Mononuclear cell (primary cell): ENCODE measurements around the gene CPN2. TPM values are rescaled to one million over a fixed set of nuclear protein-coding genes. Genes with fewer than 3 reads are reported as not detected.

Experiments
- H3K27me3 ChIP-seq: 2 replicates; pipeline ENCODE4 v1.6.0; 2011; ENCODE audit warnings: low read length, control low read depth; ENCODE audit not compliant: insufficient read depth
- H3K4me1 ChIP-seq: 2 replicates; pipeline ENCODE4 v1.5.1; 2011; ENCODE audit warnings: mild to moderate bottlenecking, low read length, control low read depth; ENCODE audit not compliant: insufficient read depth
- H3K4me3 ChIP-seq: 2 replicates; pipeline ENCODE4 v1.5.1; 2011; ENCODE audit warnings: mild to moderate bottlenecking, low read length, moderate library complexity
- H3K9me3 ChIP-seq: 2 replicates; pipeline ENCODE4 v1.5.1; 2011; ENCODE audit warnings: low read depth, mild to moderate bottlenecking, control low read depth, low read length
- total RNA-seq: library from RNA; depleted of rRNA; stranded (reverse); fragments of >200 nt; gene quantifications from one replicate; pipeline ENCODE4 v1.2.3, GENCODE V29; 2012

The CPN2 gene
- total RNA-seq, 1 donor = not detected

DNA sequence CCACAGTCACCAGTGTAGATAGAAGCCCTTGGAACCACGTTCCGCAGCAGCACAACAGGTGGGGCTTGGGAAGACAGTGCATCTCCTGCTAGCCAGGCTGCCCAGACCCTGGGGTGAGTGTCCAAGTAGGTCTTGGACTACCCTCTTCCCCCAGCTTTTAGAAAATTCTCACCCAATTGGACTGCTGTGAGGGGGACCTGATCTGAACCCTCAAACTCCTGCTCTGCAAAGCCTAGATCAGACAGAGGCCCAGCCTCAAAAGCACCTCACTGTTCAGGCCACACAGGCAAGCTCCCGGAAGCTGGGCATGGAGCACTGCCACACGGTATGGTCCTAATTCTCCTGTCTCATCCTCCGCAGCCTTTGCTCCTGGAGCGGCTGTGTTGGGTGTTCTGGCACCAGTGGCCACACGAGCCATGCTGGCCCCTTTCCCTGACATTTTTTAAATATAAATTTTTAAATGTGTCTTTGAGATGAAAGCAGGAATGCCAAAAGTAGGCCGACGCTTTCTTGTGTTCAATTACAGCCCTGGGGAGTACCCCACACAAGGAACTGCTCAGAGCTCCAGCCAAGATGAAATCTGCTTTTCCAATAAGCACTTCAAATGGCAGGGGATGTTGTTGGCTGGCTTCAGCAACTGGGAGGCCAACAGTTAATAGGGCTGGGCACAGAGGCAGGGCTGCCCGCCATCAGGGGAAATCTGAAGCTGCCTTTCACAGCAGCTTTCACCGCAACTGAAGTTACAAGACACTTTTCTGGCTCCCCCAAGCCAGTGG is 40.9 kb downstream of the CPN2 start:
- no peaks in the 10 kb centered on the region for H3K9me3 ChIP-seq
- peaks cover 46% of the 10 kb centered on the region for H3K27me3 ChIP-seq
- no peak overlapping the region for H3K4me3 ChIP-seq
- peaks cover 39% of the 10 kb centered on the region for H3K4me1 ChIP-seq

DNA sequence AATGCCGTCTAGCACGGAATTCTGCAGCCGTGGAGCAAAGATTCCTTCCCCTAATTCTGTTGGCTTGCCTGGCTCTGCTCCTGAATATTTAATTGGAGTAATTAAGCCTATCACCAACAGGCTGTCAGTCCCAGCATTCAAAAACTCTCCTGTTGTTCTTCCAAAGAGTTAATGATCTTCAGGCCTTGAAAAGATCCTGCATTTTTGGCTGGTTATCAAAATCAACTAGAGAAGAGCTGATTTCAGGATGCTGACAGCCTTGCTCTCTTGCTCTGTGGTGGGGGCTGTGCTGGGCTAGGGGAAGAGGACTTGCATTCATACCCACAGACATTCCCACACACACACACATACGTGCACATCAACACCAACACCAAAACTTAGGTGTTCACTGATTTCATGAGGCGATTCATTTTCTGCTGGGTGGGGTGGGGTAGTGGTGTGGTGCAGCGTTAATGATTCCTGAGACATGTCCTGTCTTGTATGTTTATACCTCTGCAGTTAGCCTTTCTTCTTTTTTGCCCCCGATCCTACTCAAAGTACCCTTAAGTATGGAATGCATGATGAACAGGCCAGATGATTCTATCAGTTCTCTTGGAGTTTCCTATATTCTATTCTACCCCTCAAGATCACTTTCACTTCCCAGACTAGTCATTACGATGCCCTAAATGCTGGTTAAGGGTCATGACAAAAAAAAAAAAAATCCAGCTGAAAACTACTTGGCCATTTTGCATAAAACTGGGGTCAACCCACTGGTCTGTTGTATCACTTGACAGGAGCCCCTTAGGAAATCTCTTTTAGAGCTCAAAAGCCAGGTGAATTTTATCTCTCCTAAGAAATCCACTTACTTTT is 42.3 kb downstream of the CPN2 start:
- H3K4me1 ChIP-seq = peaks cover 43% of the 10 kb centered on the region
- H3K4me3 ChIP-seq = no peak overlapping the region
- H3K9me3 ChIP-seq = no peaks in the 10 kb centered on the region
- peaks cover 32% of the 10 kb centered on the region for H3K27me3 ChIP-seq

DNA sequence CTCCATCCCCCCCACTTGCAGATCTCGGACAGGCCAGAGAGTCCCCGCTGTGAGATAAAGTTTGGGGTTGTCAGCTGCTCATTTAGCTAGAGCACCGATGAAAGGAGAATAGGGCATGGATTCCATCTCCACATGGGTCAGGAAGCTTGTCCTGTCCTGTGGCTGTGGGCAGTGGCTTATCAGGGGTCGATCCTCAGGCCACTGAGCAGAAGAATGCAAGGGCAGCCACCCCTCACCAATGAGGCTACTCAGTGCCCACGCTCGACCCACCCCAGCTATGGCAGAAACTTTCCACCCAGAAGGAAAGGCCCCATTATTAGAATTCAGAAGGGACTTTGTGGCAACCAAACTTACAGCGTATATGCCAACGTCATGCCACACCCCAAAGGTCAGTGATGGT is 43.3 kb downstream of the CPN2 start:
- peaks cover 43% of the 10 kb centered on the region for H3K4me1 ChIP-seq
- no peaks in the 10 kb centered on the region for H3K9me3 ChIP-seq
- H3K4me3 ChIP-seq = no peak overlapping the region
- H3K27me3 ChIP-seq = peaks cover 25% of the 10 kb centered on the region

DNA sequence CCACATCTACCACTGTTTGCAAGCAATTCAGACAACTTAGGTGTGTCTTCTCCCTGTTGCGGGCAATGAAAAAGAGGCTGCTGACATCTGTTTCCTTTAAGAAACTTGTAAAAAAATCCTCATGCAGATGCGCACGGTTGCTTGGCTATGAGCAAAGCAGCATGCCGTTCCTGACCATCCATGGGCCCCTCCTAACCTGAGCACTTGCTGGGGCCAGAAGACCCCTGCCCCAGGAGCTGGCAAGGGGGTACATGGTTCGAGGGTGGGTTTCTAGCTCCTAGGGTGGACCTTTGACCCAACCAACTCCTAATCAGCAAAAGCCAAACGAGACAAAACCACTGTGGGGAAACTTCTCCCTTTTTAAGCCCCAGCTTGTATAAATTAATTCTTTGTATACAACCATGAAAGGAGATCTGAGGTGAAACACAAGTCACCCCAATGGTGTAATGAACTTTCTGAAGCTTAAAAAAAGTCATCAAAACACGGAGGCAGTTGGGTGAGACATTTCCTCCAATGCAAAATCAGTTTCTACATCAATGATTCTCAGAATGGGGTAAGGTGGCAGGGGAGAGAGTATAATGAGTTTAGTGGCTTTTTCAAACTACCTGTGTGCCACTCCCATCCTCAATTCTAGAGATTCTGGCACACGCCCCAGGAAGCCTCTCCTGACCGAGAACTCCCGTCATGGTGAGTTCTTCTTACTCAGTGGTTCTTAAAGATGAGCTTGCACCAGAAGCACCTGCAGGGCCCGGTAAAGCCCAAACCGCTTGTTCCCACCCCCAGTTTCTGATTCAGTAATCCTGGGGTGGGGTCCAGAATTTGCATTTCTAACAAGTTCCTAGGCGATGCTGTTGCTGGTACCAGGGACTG is 44.1 kb downstream of the CPN2 start:
- no peak overlapping the region for H3K4me3 ChIP-seq

DNA sequence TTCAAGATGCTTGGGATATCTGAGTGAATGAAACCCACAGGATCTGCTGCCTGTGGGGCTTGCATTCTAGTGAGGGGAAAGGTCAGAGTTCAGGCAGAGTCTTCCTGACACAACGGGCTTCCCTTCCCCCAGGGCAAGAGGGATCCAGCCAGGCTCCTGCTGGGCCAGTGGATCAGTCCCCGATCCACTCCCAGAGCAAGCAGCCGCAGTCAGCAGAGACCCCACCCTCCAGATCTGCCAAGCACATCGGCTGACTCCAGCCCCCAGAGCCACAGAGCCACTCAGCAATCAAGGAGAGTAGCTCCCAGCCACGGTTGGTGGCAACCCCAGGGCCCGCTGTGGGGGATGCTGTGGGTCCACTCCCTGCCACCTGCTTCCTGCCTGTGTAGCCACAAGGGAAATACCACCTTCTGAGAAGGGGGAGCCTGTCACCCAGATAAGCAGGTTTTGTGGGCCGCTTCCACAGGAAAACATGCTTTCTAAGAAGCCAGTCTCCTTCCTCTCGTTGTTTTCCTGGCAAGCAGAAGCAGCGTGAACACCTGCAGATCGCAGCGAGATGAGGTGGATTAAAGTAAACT is 44.9 kb downstream of the CPN2 start:
- H3K4me3 ChIP-seq = no peak overlapping the region
- H3K27me3 ChIP-seq = peaks cover 13% of the 10 kb centered on the region
- peaks cover 43% of the 10 kb centered on the region for H3K4me1 ChIP-seq
- no peaks in the 10 kb centered on the region for H3K9me3 ChIP-seq

More for the DNA sequence above, 44.1 kb downstream of the CPN2 start:
- Histone ChIP-seq H3K9me3 (no peaks in the 10 kb centered on the region), H3K27me3 (peaks cover 18% of the 10 kb centered on the region), H3K4me1 (peaks cover 43% of the 10 kb centered on the region)

DNA sequence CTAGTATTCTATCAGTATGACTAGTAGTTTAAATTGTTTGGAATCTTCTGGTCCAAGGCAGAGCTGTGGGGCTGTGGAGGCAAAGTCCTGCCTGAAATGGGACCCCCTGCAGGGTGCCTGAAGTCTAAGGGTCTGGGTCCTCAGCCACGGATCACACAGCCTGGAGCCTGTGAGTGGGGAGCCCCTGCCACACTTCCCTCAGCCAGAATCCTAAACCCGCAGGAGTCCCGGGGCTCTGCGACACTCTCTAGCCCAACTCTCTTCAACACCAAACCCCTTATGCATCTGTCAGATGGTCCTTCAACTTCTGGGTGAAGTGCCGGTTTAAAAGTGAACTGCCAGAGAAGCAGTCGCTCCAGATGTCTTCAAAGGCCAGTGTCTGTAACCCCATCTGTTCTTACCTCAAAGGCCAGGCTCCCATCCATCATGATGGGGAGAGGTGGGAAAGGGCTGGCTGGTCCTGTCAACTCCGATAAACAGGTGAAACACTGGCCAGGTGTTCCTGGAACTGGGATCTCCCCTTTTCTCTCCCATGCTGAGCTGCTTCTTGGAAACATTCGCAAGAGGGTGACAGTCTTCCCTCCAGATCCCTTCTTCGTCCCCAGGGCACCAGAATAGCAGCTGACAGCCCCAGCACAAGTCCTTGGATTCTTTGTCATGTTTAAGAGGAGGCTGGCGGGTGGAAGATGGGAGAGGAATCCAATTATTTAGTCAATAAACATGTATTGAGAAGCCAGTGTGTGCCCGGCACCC is 45.6 kb downstream of the CPN2 start:
- H3K4me1 ChIP-seq = peaks cover 43% of the 10 kb centered on the region
- no peak overlapping the region for H3K4me3 ChIP-seq
- H3K27me3 ChIP-seq = peaks cover 13% of the 10 kb centered on the region
- no peaks in the 10 kb centered on the region for H3K9me3 ChIP-seq

DNA sequence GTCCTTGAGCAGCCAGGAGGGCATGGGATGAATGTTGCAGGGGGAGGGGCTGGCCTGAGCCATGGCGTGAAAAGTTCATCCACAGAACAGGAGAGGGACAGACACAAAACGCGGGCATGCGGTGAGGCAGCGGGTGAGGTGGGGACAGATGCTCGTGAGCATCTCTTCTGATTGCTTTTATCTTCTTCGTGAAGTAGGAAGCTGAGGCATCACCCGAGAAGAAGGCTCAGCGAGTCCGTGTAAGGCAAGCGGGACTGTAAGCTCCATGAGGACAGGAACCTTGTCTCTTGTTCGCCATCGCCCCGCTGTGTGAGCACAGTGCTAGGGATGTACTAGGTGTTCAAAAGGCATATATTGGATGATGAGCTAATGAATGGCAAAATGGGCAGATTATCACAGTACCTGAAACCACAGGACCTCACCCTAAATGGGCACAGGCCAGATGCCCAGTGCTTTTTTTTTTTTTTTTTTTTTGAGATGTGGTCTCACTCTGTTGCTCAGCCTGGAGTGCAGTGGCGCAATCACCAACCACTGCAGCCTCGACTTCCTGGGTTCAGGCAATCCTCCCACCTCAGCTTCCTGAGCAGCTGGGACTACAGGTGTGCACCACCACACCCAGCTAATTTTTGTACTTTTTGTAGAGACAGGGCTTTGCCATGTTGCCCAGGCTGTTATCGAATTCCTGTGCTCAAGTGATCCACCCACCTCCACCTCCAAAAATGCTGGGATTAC is 46.8 kb downstream of the CPN2 start:
- peaks cover 13% of the 10 kb centered on the region for H3K27me3 ChIP-seq
- no peaks in the 10 kb centered on the region for H3K9me3 ChIP-seq
- H3K4me3 ChIP-seq = no peak overlapping the region
- peaks cover 43% of the 10 kb centered on the region for H3K4me1 ChIP-seq

DNA sequence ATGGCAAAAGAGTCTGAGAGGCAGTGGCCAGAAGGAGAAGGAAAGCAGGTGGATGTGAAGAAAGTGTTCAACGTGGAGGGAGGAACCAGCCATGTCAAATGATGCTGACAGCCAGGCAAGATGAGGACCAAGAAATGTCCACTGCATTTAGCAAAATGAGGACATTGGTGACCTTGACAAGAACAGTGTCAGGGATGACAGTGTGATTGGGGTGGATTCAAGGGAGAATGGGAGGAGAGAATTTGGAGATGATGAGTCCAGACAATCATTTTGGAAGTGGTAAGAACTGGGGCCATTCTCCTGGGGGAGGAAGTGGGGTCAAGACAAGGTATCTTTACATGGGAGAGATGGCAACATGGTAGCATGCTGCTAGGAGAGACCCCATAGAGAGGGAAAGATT is 47.4 kb downstream of the CPN2 start:
- Histone ChIP-seq H3K9me3 (no peaks in the 10 kb centered on the region), H3K4me1 (peaks cover 41% of the 10 kb centered on the region), H3K27me3 (peaks cover 13% of the 10 kb centered on the region), H3K4me3 (no peak overlapping the region)

DNA sequence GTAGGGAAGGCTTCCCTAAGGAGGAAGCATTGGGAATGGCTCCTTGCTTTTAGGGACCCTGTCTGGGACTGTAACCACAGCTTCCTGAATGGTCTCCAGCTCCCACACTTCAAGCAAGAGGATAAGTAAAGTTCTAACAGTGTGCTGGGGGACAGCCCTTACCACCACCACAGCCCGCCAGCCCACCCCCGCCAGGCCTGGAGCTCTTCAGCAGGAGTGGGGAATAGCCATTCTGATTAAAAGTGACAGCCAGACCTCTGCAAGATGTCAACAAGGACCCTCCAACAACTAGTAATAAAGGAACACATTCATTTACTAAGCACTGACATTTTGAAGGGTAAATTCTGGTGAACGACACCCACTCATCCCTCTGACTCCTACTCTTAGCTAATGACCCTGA is 49.4 kb downstream of the CPN2 start:
- Histone ChIP-seq H3K4me1 (peaks cover 25% of the 10 kb centered on the region), H3K4me3 (no peak overlapping the region), H3K27me3 (peaks cover 7% of the 10 kb centered on the region), H3K9me3 (no peaks in the 10 kb centered on the region)

DNA sequence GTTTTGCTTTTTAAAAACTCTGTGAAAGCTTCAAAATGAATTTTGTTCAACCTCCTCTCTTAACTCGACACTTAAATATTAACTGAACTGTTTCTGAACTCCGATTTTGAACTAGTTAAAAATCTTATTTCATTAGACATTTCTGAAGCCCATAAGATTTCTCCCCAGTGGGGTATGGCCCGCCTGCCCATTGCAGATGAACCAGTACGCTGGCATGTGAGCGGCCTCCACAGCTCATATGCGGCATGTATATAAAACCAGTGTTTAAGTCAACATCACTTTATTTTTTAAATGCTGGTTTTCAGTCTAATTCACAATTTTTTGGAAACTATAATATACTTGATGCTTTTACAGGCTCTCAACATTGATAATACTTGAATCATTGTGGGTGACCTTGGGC is 50.2 kb downstream of the CPN2 start:
- Histone ChIP-seq H3K9me3 (no peaks in the 10 kb centered on the region), H3K27me3 (peaks cover 4% of the 10 kb centered on the region), H3K4me1 (peaks cover 17% of the 10 kb centered on the region), H3K4me3 (no peak overlapping the region)

DNA sequence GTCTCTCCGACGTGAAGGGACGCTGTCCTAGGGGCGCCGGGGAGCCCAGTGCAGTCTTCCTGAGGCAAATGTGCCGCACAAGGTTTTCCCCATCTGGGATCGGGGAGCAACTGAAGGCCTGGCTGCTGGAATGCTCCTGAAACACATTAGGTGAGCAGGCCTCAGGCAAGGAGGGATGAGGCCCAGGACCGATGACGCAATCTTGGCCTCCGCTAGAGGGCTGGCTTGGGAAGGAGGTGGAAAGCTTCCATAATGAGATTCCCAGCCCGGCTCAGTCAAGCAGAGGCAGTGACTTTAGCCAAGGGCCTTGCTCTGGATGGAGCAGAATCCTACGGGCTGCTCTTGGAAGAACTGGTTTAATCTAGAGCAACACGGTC is 50.8 kb downstream of the CPN2 start:
- no peaks in the 10 kb centered on the region for H3K9me3 ChIP-seq
- no peak overlapping the region for H3K4me3 ChIP-seq
- peaks cover 4% of the 10 kb centered on the region for H3K27me3 ChIP-seq
- peaks cover 12% of the 10 kb centered on the region for H3K4me1 ChIP-seq

DNA sequence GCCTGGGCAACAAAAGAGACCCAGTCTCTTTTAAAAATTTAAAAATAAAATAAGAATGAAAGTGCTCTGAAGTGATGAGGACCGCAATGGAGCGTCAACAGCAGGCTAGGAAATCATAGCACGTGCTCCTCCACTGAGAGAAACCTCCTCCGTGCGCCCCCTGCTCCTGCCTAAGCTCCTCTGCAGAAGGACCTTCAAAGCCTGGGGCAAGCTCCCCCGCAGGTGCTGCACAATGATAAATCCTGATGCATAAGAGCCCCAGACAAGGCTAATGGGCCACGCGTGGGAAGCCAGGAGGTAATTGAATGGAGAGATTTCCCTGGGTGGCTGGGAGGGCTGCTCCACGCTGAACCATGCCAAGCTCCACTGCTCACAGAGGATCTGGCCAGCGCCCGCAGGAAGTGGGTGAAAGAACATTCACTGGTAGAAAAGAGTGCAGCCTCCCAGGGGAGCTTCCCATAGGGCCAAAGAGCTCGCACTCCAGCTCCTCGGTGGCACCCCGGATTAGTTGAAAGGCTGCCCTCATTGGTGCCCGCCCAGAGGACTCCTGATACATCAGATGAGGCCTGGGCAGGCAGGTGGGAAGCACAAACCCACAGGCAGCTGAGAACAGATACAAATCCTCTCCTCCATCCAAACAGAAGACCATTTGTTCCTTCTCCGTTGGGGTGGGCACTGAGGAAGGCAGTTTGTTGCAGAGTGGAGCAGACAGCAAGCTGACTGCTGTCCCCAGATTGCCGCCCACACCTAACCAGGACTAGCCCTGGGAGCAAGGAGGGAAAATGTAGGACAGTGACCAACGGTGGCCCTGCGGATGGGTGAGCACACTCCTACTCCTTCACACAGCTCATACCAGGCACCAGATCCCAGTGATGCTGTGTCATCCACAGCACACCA is 52.5 kb downstream of the CPN2 start:
- peaks cover 3% of the 10 kb centered on the region for H3K4me1 ChIP-seq
- H3K4me3 ChIP-seq = no peak overlapping the region
- peaks cover 9% of the 10 kb centered on the region for H3K27me3 ChIP-seq
- H3K9me3 ChIP-seq = no peaks in the 10 kb centered on the region
